GM21619 (cell line): Measurements from ENCODE around the gene LRMDA.

Experiments
- ATAC-seq: cut with Tn5 transposase; IDR thresholded peaks from one replicate; pipeline ENCODE4 v1.9.1; 2021; ENCODE audit not compliant: unreplicated experiment

LRMDA gene

GRCh38 chr10:76209135-76209534 lies 777.7 kb downstream of the LRMDA start:
- ATAC-seq: no peak

- no peak for ATAC-seq
Observed at GRCh38 chr10:76210211-76210610, 778.8 kb downstream of the LRMDA start.

GRCh38 chr10:76211691-76212090 lies 780.3 kb downstream of the LRMDA start:
- no peak for ATAC-seq

- no peak for ATAC-seq
Observed at GRCh38 chr10:76213876-76214275, 782.5 kb downstream of the LRMDA start.

- no peak for ATAC-seq
Observed at GRCh38 chr10:76218035-76218434, 786.6 kb downstream of the LRMDA start.

GRCh38 chr10:76229341-76229740 lies 797.9 kb downstream of the LRMDA start:
- ATAC-seq: no peak

GRCh38 chr10:76230921-76231285 lies 799.5 kb downstream of the LRMDA start:
- ATAC-seq: no peak

- no peak for ATAC-seq
Observed at GRCh38 chr10:76231286-76231934, 800.0 kb downstream of the LRMDA start.

- ATAC-seq: no peak
Observed at GRCh38 chr10:76234499-76235226, 803.2 kb downstream of the LRMDA start.

- ATAC-seq: no peak
Observed at GRCh38 chr10:76236356-76236755, 804.9 kb downstream of the LRMDA start.

- ATAC-seq: no peak
Observed at GRCh38 chr10:76242956-76243355, 811.5 kb downstream of the LRMDA start.

- ATAC-seq: no peak
Observed at GRCh38 chr10:76244061-76244686, 812.8 kb downstream of the LRMDA start.

GRCh38 chr10:76245951-76246495 lies 814.6 kb downstream of the LRMDA start:
- ATAC-seq: no peak

GRCh38 chr10:76248649-76249200 lies 817.3 kb downstream of the LRMDA start:
- ATAC-seq: no peak

- ATAC-seq: no peak
Observed at GRCh38 chr10:76251841-76252671, 820.6 kb downstream of the LRMDA start.

- no peak for ATAC-seq
Observed at GRCh38 chr10:76252733-76253132, 821.3 kb downstream of the LRMDA start.

- ATAC-seq: no peak
Observed at GRCh38 chr10:76255241-76255640, 823.8 kb downstream of the LRMDA start.

- ATAC-seq: no peak
Observed at GRCh38 chr10:76257816-76258215, 826.4 kb downstream of the LRMDA start.

- no peak for ATAC-seq
Observed at GRCh38 chr10:76265441-76266113, 834.2 kb downstream of the LRMDA start.

GRCh38 chr10:76268530-76268929 lies 837.1 kb downstream of the LRMDA start:
- no peak for ATAC-seq
